DOHH2 (cell line): Measurements from ENCODE around the gene DPYD.

Experiments
- H3F3A ChIP-seq: fragments of 200-600 bp; sonication (generic), shearing (Covaris generic); 2 replicates; pipeline ENCODE4 v1.6.0; 2016; ENCODE audit warnings: antibody characterized with exemption, mild to moderate bottlenecking; ENCODE audit not compliant: control insufficient read depth, insufficient read depth
- H3K27ac ChIP-seq: fragments of 200-600 bp; sonication (generic); 2 replicates; pipeline ENCODE4 v1.5.1; 2014; ENCODE audit warnings: low read depth, mild to moderate bottlenecking, low read length, moderate library complexity
- H3K27me3 ChIP-seq: fragments of 200-600 bp; sonication (generic); 2 replicates; pipeline ENCODE4 v1.6.1; 2014; ENCODE audit warnings: mild to moderate bottlenecking, low read length, mixed read lengths; ENCODE audit not compliant: control insufficient read depth
- H3K36me3 ChIP-seq: fragments of 200-600 bp; sonication (generic); 2 replicates; pipeline ENCODE4 v1.6.1; 2014; ENCODE audit warnings: mild to moderate bottlenecking, low read length, moderate library complexity, mixed read lengths; ENCODE audit not compliant: control insufficient read depth
- H3K4me1 ChIP-seq: fragments of 200-600 bp; sonication (generic); 2 replicates; pipeline ENCODE4 v1.6.1; 2014; ENCODE audit warnings: mild to moderate bottlenecking, low read length, mixed read lengths; ENCODE audit not compliant: control insufficient read depth
- H3K4me2 ChIP-seq: fragments of 200-600 bp; sonication (generic); 2 replicates; pipeline ENCODE4 v1.6.0; 2014; ENCODE audit warnings: mild to moderate bottlenecking, low read length, moderate library complexity
- H3K4me3 ChIP-seq: fragments of 200-600 bp; sonication (generic); 2 replicates; pipeline ENCODE4 v1.5.1; 2014; ENCODE audit warnings: mild to moderate bottlenecking, low read length, mixed read lengths
- H3K79me2 ChIP-seq: fragments of 200-600 bp; sonication (generic); 2 replicates; pipeline ENCODE4 v1.6.1; 2014; ENCODE audit warnings: mild to moderate bottlenecking, low read length, mixed read lengths; ENCODE audit not compliant: control insufficient read depth
- H3K9me2 ChIP-seq: fragments of 200-600 bp; sonication (generic); replicated peaks from 2 replicates; pipeline ENCODE4 v1.6.1; 2014; ENCODE audit warnings: mild to moderate bottlenecking, low read length, mixed read lengths; ENCODE audit not compliant: control insufficient read depth
- H3K9me3 ChIP-seq: fragments of 200-600 bp; sonication (generic); 2 replicates; pipeline ENCODE4 v1.6.1; 2014; ENCODE audit warnings: antibody characterized with exemption, low read length, mixed read lengths; ENCODE audit not compliant: control insufficient read depth, insufficient read depth
- H4K20me1 ChIP-seq: fragments of 200-600 bp; sonication (generic); 2 replicates; pipeline ENCODE4 v1.6.0; 2014; ENCODE audit warnings: low read depth, mild to moderate bottlenecking, antibody characterized with exemption, low read length, moderate library complexity; ENCODE audit not compliant: control insufficient read depth, insufficient read depth
- EZH2phosphoT487 ChIP-seq: fragments of 200-600 bp; sonication (generic); IDR thresholded peaks from 2 replicates; pipeline ENCODE4 v1.6.1; 2017; ENCODE audit warnings: borderline replicate concordance, mild to moderate bottlenecking, antibody characterized with exemption, low read length, moderate library complexity, mixed read lengths
- TF ChIP-seq, protein P1 (sequence below): fragments of 200-600 bp; sonication (generic); IDR thresholded peaks from one replicate; pipeline ENCODE4 v1.5.1; 2014; ENCODE audit warnings: antibody characterized with exemption, mild to moderate bottlenecking, low read depth, low read length; ENCODE audit not compliant: poor library complexity, severe bottlenecking

DPYD gene

DNA sequence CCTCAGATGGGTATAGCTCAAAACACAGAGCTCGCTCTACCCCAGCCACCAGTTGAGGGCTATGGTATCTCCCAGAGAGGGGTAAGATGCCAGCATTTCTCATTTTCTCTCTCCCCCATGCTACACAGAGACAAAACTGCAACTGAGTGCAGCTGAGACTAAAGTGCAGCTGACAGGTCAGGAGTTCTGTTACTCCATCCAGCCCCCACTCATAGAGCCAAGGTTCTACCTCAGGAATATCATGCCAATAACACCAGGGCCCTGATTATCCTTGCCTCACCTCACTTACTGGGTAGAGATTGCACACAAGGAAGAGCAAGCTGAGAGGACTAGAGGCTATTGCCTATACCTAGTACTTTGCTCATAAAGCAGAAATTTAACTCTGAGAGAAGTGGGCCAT, 34.6 kb downstream of the DPYD start:
- no peak overlapping the region for H3K27ac ChIP-seq
- no peaks in the 10 kb centered on the region for H3K4me1 ChIP-seq
- H3F3A ChIP-seq, result no peaks in the 10 kb centered on the region
- no peaks in the 10 kb centered on the region for H3K9me2 ChIP-seq
- H3K36me3 ChIP-seq, result no peaks in the 10 kb centered on the region
- no peak overlapping the region for H3K4me3 ChIP-seq
- no peak for TF ChIP-seq EZH2phosphoT487
- TF ChIP-seq, protein P1, sequence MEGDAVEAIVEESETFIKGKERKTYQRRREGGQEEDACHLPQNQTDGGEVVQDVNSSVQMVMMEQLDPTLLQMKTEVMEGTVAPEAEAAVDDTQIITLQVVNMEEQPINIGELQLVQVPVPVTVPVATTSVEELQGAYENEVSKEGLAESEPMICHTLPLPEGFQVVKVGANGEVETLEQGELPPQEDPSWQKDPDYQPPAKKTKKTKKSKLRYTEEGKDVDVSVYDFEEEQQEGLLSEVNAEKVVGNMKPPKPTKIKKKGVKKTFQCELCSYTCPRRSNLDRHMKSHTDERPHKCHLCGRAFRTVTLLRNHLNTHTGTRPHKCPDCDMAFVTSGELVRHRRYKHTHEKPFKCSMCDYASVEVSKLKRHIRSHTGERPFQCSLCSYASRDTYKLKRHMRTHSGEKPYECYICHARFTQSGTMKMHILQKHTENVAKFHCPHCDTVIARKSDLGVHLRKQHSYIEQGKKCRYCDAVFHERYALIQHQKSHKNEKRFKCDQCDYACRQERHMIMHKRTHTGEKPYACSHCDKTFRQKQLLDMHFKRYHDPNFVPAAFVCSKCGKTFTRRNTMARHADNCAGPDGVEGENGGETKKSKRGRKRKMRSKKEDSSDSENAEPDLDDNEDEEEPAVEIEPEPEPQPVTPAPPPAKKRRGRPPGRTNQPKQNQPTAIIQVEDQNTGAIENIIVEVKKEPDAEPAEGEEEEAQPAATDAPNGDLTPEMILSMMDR, result no peak
- no peaks in the 10 kb centered on the region for H3K27me3 ChIP-seq
- no peaks in the 10 kb centered on the region for H4K20me1 ChIP-seq
- H3K79me2 ChIP-seq, result no peaks in the 10 kb centered on the region
- H3K4me2 ChIP-seq, result no peak overlapping the region
- H3K9me3 ChIP-seq, result no peaks in the 10 kb centered on the region

DNA sequence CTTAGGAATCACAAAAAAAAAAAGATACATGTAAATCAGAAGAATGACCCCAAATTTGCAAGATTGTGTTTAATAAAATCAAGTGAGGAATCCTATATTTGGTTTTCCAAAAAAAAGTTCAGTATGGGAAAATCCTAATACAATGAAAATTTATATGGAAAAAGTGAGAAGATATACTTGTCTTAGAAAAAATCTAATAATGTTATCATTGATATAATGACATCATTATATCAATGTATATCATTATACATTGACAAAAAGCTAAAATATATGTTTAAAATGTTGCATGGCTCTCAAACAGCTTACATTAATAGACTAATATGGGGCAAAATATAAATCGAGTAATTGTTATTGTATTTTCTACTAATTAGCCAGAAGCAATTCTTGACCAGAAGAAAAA, 37.0 kb downstream of the DPYD start:
- Histone ChIP-seq H3K4me1 (peaks cover 6% of the 10 kb centered on the region), H3K79me2 (no peaks in the 10 kb centered on the region), H3K9me2 (no peaks in the 10 kb centered on the region), H3K27me3 (no peaks in the 10 kb centered on the region), H3K27ac (no peak overlapping the region), H3K4me2 (no peak overlapping the region), H3K9me3 (no peaks in the 10 kb centered on the region), H4K20me1 (no peaks in the 10 kb centered on the region), H3K4me3 (no peak overlapping the region), H3K36me3 (no peaks in the 10 kb centered on the region), H3F3A (no peaks in the 10 kb centered on the region)
- no peak for TF ChIP-seq EZH2phosphoT487
- TF ChIP-seq, protein P1, result no peak

DNA sequence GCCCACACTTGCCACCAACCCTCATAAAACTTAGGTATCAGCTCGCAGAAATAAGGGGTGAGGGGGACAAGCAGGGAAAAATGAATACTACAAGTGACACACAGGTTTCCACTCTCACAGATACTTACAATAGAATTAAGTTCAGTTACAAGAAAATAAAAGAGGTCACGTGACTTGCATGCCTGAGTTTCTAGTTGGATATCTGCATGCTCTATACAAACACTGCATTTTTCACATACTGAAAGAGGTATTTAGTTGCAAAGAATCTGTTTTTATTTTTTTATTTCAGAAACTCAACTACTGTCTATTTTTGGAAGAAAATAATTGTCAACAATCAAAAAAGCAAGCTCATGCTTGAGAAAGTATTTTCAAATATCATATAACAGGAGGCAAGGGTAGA, 43.5 kb downstream of the DPYD start:
- H3K4me1 ChIP-seq, result peaks cover 6% of the 10 kb centered on the region
- H3K27me3 ChIP-seq, result no peaks in the 10 kb centered on the region
- H3K9me3 ChIP-seq, result no peaks in the 10 kb centered on the region
- H3K4me3 ChIP-seq, result no peak overlapping the region
- TF ChIP-seq, protein P1, result no peak
- TF ChIP-seq EZH2phosphoT487, result no peak
- H3F3A ChIP-seq, result no peaks in the 10 kb centered on the region
- H3K79me2 ChIP-seq, result no peaks in the 10 kb centered on the region
- H3K9me2 ChIP-seq, result no peaks in the 10 kb centered on the region
- H3K36me3 ChIP-seq, result no peaks in the 10 kb centered on the region
- no peaks in the 10 kb centered on the region for H4K20me1 ChIP-seq
- no peak overlapping the region for H3K27ac ChIP-seq
- H3K4me2 ChIP-seq, result no peak overlapping the region

DNA sequence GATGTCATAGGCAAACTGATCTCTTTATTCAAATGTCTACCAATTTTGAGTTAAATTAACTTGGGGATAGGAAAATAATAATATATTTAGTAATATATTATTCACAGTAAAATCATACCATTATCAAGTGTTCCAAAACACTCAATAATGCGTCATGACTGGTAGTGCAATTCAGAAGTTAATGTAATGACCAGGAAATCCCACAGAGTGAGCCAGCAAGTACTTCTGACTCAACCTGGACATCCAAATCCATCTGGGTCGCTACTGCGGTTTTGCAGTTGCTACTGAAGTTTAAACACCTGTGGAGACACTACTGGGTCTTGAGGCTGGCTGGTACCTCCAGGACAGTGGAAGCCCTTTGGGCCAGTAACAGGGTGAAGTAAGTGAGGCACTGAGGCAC, 44.8 kb downstream of the DPYD start:
- Histone ChIP-seq H3K9me2 (no peaks in the 10 kb centered on the region), H4K20me1 (no peaks in the 10 kb centered on the region), H3F3A (no peaks in the 10 kb centered on the region), H3K27me3 (no peaks in the 10 kb centered on the region), H3K27ac (no peak overlapping the region), H3K4me1 (peaks cover 6% of the 10 kb centered on the region), H3K36me3 (no peaks in the 10 kb centered on the region), H3K9me3 (no peaks in the 10 kb centered on the region), H3K79me2 (no peaks in the 10 kb centered on the region), H3K4me2 (no peak overlapping the region), H3K4me3 (no peak overlapping the region)
- TF ChIP-seq, protein P1, result no peak
